ENCODE data around the gene AMHR2. TPM values are rescaled to one million over a fixed set of nuclear protein-coding genes. Genes with fewer than 3 reads are reported as not detected.
"Not testable (repeated sequence)": the region's sequence is repeated elsewhere in the genome, so short reads cannot be mapped to it uniquely, and the experiment has no call there.

AMHR2 gene
- total RNA-seq, 5 donors from 2014 or later (not counting 1 experiment from before 2014, with no cell fraction given), result 0.19 TPM; not detected in 4

DNA sequence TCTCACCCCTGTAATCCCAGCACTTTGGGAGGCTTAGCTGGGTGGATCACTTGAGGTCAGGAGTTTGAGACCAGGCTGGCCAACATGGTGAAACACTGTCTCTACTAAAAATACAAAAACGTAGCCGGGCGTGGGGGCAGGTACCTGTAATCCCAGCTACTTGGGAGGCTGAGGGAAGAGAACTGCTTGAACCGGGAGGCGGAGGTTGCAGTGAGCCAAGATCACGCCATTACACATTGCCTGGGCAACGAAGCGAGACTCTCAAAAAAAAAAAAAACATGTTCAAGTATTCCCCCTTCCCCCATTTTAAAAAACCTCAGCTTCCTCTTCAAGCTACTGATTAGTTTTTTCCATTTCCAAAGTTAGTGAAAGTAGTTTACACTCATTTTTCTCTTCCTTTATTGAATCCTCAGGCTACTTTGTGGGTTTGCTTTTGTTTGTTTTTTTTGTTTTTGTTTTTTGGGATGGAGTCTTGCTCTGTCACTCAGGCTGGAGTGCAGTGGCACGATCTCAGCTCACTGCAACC is 6.3 kb upstream of the AMHR2 start:
- H3K4me1 ChIP-seq (ENCODE audit: control insufficient read depth in 1 of 2, extremely low read depth in 1 of 2, insufficient read depth in 2 of 2, low read length in 2 of 2), result peaks cover 2 to 11% of the 10 kb centered on the region in 2 experiments
- H3K27me3 ChIP-seq (replicated peaks in 1 of 2; ENCODE audit: control insufficient read depth in 2 of 2, extremely low read depth in 1 of 2, insufficient read depth in 2 of 2, low read length in 1 of 2); H3K27ac ChIP-seq (ENCODE audit: low read length); H3K27me3 Mint-ChIP-seq; H3K4me3 ChIP-seq (ENCODE audit: control insufficient read depth in 1 of 2, extremely low read depth in 1 of 2, low read length in 1 of 2); H3K9me3 ChIP-seq; H3K9me3 Mint-ChIP-seq; H3K36me3 Mint-ChIP-seq; H3K4me3 Mint-ChIP-seq; ATAC-seq (replicated peaks in 1 of 4): not testable (repeated sequence)
- peak in 1 of 35 experiments; percentile 28 for DNase-seq
- peak overlapping the region in 1 of 2 donors; percentile 67 for H3K27ac Mint-ChIP-seq
- peaks cover under 1 to 18% of the 10 kb centered on the region in 2 donors for H3K36me3 ChIP-seq (ENCODE audit: control insufficient read depth in 2 of 2, extremely low read depth in 1 of 2, insufficient read depth in 1 of 2, low read length in 1 of 2)
- ChIA-PET POLR2A (interaction anchor here (0.6 to 0.8 kb wide), 2 partner anchors 22 to 30 kb away, joined by 3 to 5 read pairs; no protein-coding TSS in a partner anchor), CTCF (interaction anchor here (0.8 to 2.1 kb wide), 4 partner anchors 64 to 96 kb away, joined by 3 to 9 read pairs (median 7); partner anchors contain the start of gene AAAS (in 1 of the 2))
- H3K4me1 Mint-ChIP-seq, result peaks cover 39 to 53% (median 40%) of the 10 kb centered on the region in 3 donors
- whole genome bisulfite sequencing (ENCODE audit: insufficient coverage), result no CpG with 5 or more reads among the region's 9 CpGs

DNA sequence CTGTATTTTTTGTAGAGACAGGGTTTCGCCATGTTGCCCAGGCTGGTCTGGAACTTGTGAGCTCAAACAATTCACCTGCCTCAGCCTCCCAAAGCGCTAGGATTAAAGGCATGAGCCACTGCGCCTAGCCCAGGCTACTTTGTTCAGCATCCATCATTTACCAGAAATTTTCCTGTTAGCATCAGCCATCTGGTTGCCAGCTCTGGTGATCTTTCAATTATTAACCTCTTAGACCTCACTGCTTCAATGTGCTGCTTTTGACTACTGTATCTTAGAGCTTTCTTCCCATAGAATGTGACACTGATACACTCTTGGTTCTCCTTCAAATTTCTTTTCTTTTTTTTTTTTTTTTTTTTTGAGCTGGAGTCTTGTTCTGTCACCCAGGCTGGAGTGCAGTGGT is 5.4 kb upstream of the AMHR2 start:
- 96% methylated on average over 3 of the region's 3 CpGs for WGBS (ENCODE audit: insufficient coverage)
- DNase-seq (no peak), ATAC-seq (replicated peaks in 1 of 4) (no peak)
- Histone ChIP-seq H3K27ac (ENCODE audit: low read length) (no peak overlapping the region), H3K36me3 (ENCODE audit: control insufficient read depth in 2 of 2, extremely low read depth in 1 of 2, insufficient read depth in 1 of 2, low read length in 1 of 2) (peaks cover 0 to 14% of the 10 kb centered on the region in 2 donors), H3K4me3 (ENCODE audit: control insufficient read depth in 1 of 2, extremely low read depth in 1 of 2, low read length in 1 of 2) (no peak overlapping the region), H3K9me3 (no peaks in the 10 kb centered on the region), H3K4me1 (ENCODE audit: control insufficient read depth in 1 of 2, extremely low read depth in 1 of 2, insufficient read depth in 2 of 2, low read length in 2 of 2) (peaks cover 0 to 11% of the 10 kb centered on the region in 2 experiments), H3K27me3 (replicated peaks in 1 of 2; ENCODE audit: control insufficient read depth in 2 of 2, extremely low read depth in 1 of 2, insufficient read depth in 2 of 2, low read length in 1 of 2) (no peaks in the 10 kb centered on the region)
- Mint-ChIP-seq H3K4me1 (peaks cover 32 to 45% (median 32%) of the 10 kb centered on the region in 3 donors), H3K4me3 (no peak overlapping the region), H3K27me3 (no peaks in the 10 kb centered on the region), H3K27ac (no peak overlapping the region), H3K36me3 (peaks cover 3% of the 10 kb centered on the region), H3K9me3 (no peaks in the 10 kb centered on the region)
- ChIA-PET POLR2A (interaction anchor here in 1 of 2 donors (0.7 to 0.8 kb wide), 2 partner anchors 95 to 110 kb away, joined by 4 to 7 read pairs; no protein-coding TSS in a partner anchor), CTCF (interaction anchor here (0.6 to 2.1 kb wide), 7 partner anchors 65 to 316 kb away, joined by 3 to 9 read pairs (median 3); no protein-coding TSS in a partner anchor)

DNA sequence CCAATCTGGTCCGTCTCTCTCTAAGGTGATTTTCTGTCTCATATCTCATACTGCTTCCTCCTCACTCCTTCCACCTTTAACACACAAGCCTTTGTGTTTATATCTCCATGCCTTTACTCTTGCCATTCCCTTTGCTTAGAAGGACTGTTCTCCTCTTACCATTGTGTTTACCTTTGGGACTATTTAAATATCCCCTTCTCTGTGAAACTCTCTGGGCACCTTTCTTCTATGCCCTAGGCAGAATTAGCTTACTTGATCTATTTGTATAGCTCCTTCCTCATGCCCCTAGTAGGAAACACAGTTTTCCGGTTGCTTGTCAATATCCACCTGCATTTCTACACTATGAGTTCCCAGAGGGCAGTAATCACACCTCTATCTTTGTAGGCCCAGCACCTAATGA is 3.9 kb upstream of the AMHR2 start:
- Mint-ChIP-seq H3K27me3 (no peaks in the 10 kb centered on the region), H3K4me3 (no peak overlapping the region), H3K4me1 (peaks cover 28 to 39% (median 32%) of the 10 kb centered on the region in 3 donors), H3K27ac (no peak overlapping the region), H3K36me3 (no peaks in the 10 kb centered on the region), H3K9me3 (no peaks in the 10 kb centered on the region)
- 92% methylated on average over 2 of the region's 2 CpGs for WGBS (ENCODE audit: insufficient coverage)
- no peak for ATAC-seq (replicated peaks in 1 of 4)
- Histone ChIP-seq H3K9me3 (no peaks in the 10 kb centered on the region), H3K4me3 (ENCODE audit: control insufficient read depth in 1 of 2, extremely low read depth in 1 of 2, low read length in 1 of 2) (no peak overlapping the region), H3K4me1 (ENCODE audit: control insufficient read depth in 1 of 2, extremely low read depth in 1 of 2, insufficient read depth in 2 of 2, low read length in 2 of 2) (peaks cover 0 to 11% of the 10 kb centered on the region in 2 experiments), H3K27me3 (replicated peaks in 1 of 2; ENCODE audit: control insufficient read depth in 2 of 2, extremely low read depth in 1 of 2, insufficient read depth in 2 of 2, low read length in 1 of 2) (no peaks in the 10 kb centered on the region), H3K36me3 (ENCODE audit: control insufficient read depth in 2 of 2, extremely low read depth in 1 of 2, insufficient read depth in 1 of 2, low read length in 1 of 2) (peaks cover 0 to 3% of the 10 kb centered on the region in 2 donors), H3K27ac (ENCODE audit: low read length) (no peak overlapping the region)
- no peak for DNase-seq
- ChIA-PET CTCF (interaction anchor here (0.6 to 3.4 kb wide), 5 partner anchors 35 to 93 kb away, joined by 3 to 54 read pairs (median 3); no protein-coding TSS in a partner anchor), POLR2A (no interaction called here)

DNA sequence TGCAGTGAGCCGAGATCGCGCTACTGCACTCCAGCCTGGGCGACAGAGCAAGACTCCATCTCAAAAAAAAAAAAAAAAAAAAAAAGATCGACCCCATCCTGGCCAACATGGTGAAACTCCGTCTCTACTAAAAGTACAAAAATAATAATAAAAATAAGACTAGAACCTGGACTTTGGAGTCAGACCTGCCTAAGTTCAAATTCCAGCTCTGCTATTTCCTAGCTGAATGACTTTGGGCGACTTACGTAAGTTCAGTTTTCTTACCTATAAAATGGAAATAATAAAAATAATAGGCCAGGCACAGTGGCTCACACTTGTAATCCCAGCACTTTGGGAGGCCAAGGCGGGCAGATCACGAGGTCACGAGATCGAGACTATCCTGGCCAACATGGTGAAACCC is 1.4 kb upstream of the AMHR2 start:
- H3K36me3 ChIP-seq (ENCODE audit: control insufficient read depth in 2 of 2, extremely low read depth in 1 of 2, insufficient read depth in 1 of 2, low read length in 1 of 2); ATAC-seq (replicated peaks in 1 of 4); H3K4me3 ChIP-seq (ENCODE audit: control insufficient read depth in 1 of 2, extremely low read depth in 1 of 2, low read length in 1 of 2); H3K9me3 Mint-ChIP-seq; H3K4me1 ChIP-seq (ENCODE audit: control insufficient read depth in 1 of 2, extremely low read depth in 1 of 2, insufficient read depth in 2 of 2, low read length in 2 of 2); H3K27me3 Mint-ChIP-seq; H3K27ac ChIP-seq (ENCODE audit: low read length); DNase-seq; H3K27ac Mint-ChIP-seq; H3K9me3 ChIP-seq; H3K4me3 Mint-ChIP-seq; H3K27me3 ChIP-seq (replicated peaks in 1 of 2; ENCODE audit: control insufficient read depth in 2 of 2, extremely low read depth in 1 of 2, insufficient read depth in 2 of 2, low read length in 1 of 2); H3K36me3 Mint-ChIP-seq; POLR2A ChIA-PET: not testable (repeated sequence)
- WGBS (ENCODE audit: insufficient coverage), result 60% methylated on average over 1 of the region's 12 CpGs
- peaks cover 16 to 28% (median 24%) of the 10 kb centered on the region in 3 donors for H3K4me1 Mint-ChIP-seq
- CTCF ChIA-PET, result interaction anchor here in 1 of 2 donors (0.7 to 3.4 kb wide), 3 partner anchors 43 to 111 kb away, joined by 7 to 54 read pairs (median 16); partner anchors contain the start of gene SP1

GRCh38 chr12:53424626-53425514 is 1.2 kb downstream of the AMHR2 start:
- 74% methylated on average over 6 of the region's 9 CpGs for WGBS (ENCODE audit: insufficient coverage)
- DNase-seq (no peak), ATAC-seq (replicated peaks in 1 of 4) (no peak)
- CTCF ChIA-PET, result interaction anchor here in 1 of 2 donors (1.6 kb wide), 1 partner anchor 72 kb away, joined by 6 read pairs; no protein-coding TSS in a partner anchor
- no peaks in the 10 kb centered on the region for H3K9me3 ChIP-seq
- peaks cover 0 to 5% of the 10 kb centered on the region in 2 experiments for H3K4me1 ChIP-seq (ENCODE audit: control insufficient read depth in 1 of 2, extremely low read depth in 1 of 2, insufficient read depth in 2 of 2, low read length in 2 of 2)
- H3K4me3 ChIP-seq (ENCODE audit: control insufficient read depth in 1 of 2, extremely low read depth in 1 of 2, low read length in 1 of 2), result no peak overlapping the region
- peaks cover 8 to 13% (median 10%) of the 10 kb centered on the region in 3 donors for H3K4me1 Mint-ChIP-seq
- POLR2A ChIA-PET, result no interaction called here
- H3K9me3 Mint-ChIP-seq, result no peaks in the 10 kb centered on the region
- H3K27me3 ChIP-seq (replicated peaks in 1 of 2; ENCODE audit: control insufficient read depth in 2 of 2, extremely low read depth in 1 of 2, insufficient read depth in 2 of 2, low read length in 1 of 2), result peaks cover 0 to 3% of the 10 kb centered on the region in 2 experiments
- H3K36me3 ChIP-seq (ENCODE audit: control insufficient read depth in 2 of 2, extremely low read depth in 1 of 2, insufficient read depth in 1 of 2, low read length in 1 of 2), result no peaks in the 10 kb centered on the region
- no peaks in the 10 kb centered on the region for H3K27me3 Mint-ChIP-seq
- H3K27ac Mint-ChIP-seq, result no peak overlapping the region
- H3K36me3 Mint-ChIP-seq, result no peaks in the 10 kb centered on the region
- no peak overlapping the region for H3K27ac ChIP-seq (ENCODE audit: low read length)
- no peak overlapping the region for H3K4me3 Mint-ChIP-seq

- Mint-ChIP-seq H3K4me1 (peaks cover 8 to 11% (median 10%) of the 10 kb centered on the region in 3 donors), H3K36me3 (no peaks in the 10 kb centered on the region), H3K27ac (no peak overlapping the region), H3K9me3 (no peaks in the 10 kb centered on the region), H3K4me3 (no peak overlapping the region), H3K27me3 (no peaks in the 10 kb centered on the region)
- WGBS (ENCODE audit: insufficient coverage), result 87% methylated on average over 10 of the region's 11 CpGs
- Histone ChIP-seq H3K9me3 (no peaks in the 10 kb centered on the region), H3K36me3 (ENCODE audit: control insufficient read depth in 2 of 2, extremely low read depth in 1 of 2, insufficient read depth in 1 of 2, low read length in 1 of 2) (no peaks in the 10 kb centered on the region), H3K27me3 (replicated peaks in 1 of 2; ENCODE audit: control insufficient read depth in 2 of 2, extremely low read depth in 1 of 2, insufficient read depth in 2 of 2, low read length in 1 of 2) (peaks cover 0 to 3% of the 10 kb centered on the region in 2 experiments), H3K4me3 (ENCODE audit: control insufficient read depth in 1 of 2, extremely low read depth in 1 of 2, low read length in 1 of 2) (no peak overlapping the region), H3K27ac (ENCODE audit: low read length) (no peak overlapping the region), H3K4me1 (ENCODE audit: control insufficient read depth in 1 of 2, extremely low read depth in 1 of 2, insufficient read depth in 2 of 2, low read length in 2 of 2) (peaks cover 0 to 5% of the 10 kb centered on the region in 2 experiments)
- ChIA-PET CTCF (interaction anchor here in 1 of 2 donors (0.6 to 1.6 kb wide), 3 partner anchors 30 to 1645 kb away, joined by 3 to 6 read pairs (median 3); no protein-coding TSS in a partner anchor), POLR2A (no interaction called here)
- ATAC-seq (replicated peaks in 1 of 4), result no peak
- no peak for DNase-seq
Measured at GRCh38 chr12:53425515-53426150, 2.0 kb downstream of the AMHR2 start.

All from T-cell (primary cell).